Upper lobe of left lung (tissue), 4 donors: ENCODE results near the gene DLGAP1.

Experiments used
- CTCF ChIP-seq, 6 experiments: fragments of 450-650 bp in 4 of 6; fragments of 200-600 bp in 2 of 6; sonication (generic) in 2 of 6; IDR thresholded peaks; one replicate each; pipeline ENCODE4 v1.5.1; 2016 to 2019; ENCODE audit warnings: antibody characterized with exemption in 6 of 6
- EP300 ChIP-seq, 4 donors: sonication (generic); formaldehyde crosslinking; IDR thresholded peaks; one replicate each; pipeline ENCODE4 v1.5.1; 2017; ENCODE audit warnings: antibody characterized with exemption in 4 of 4, control low read depth in 2 of 4
- POLR2A ChIP-seq, 4 donors: fragments of 450-650 bp; IDR thresholded peaks; one replicate each; pipeline ENCODE4 v1.5.1; 2016 to 2017; ENCODE audit warnings: antibody characterized with exemption in 4 of 4, mild to moderate bottlenecking in 2 of 4
- POLR2AphosphoS5 ChIP-seq, 2 donors: sonication (generic); formaldehyde crosslinking; IDR thresholded peaks; one replicate each; pipeline ENCODE4 v1.5.1; 2017; ENCODE audit warnings: antibody characterized with exemption in 2 of 2

- TF ChIP-seq CTCF (IDR thresholded peaks at IDR 0.05) (no peak), POLR2A (IDR thresholded peaks at IDR 0.05) (no peak), EP300 (IDR thresholded peaks at IDR 0.05) (no peak), POLR2AphosphoS5 (IDR thresholded peaks at IDR 0.05) (no peak)
Observed at GRCh38 chr18:3597409-3598357, 857.4 kb downstream of the DLGAP1 start.
